OCI-LY7 (cell line): ENCODE results near the gene TFCP2. TPM values are rescaled to one million over a fixed set of nuclear protein-coding genes. Genes with fewer than 3 reads are reported as not detected.

Source experiments
- BruUV-seq: library from RNA; stranded (reverse); fragments of 400-500 nt; replicated peaks from 2 replicates; lab custom pipeline; 2021; lab: Mats Ljungman, UMichigan
- CTCF ChIA-PET: fragments of 300-600 bp; sonication (Branson Sonifier 250); formaldehyde crosslinking; loops from one replicate; lab custom pipeline; 2022; ENCODE audit warnings: antibody characterized with exemption; ENCODE audit not compliant: unreplicated experiment; lab: Charles Lee
- POLR2A ChIA-PET: fragments of 300-600 bp; sonication (Branson Sonifier 250); formaldehyde crosslinking; loops from one replicate; lab custom pipeline; 2022; ENCODE audit warnings: antibody characterized with exemption; lab: Charles Lee
- DNase-seq: peaks from one replicate; pipeline ENCODE4 v3.0.0-alpha.2; 2015; ENCODE audit warnings: low spot score
- H2AFZ ChIP-seq: fragments of 200-600 bp; sonication (generic), shearing (Covaris generic); 2 replicates; pipeline ENCODE4 v1.6.1; 2014; ENCODE audit warnings: mild to moderate bottlenecking, antibody characterized with exemption, low read length, moderate library complexity
- H3K27ac ChIP-seq: fragments of 200-600 bp; sonication (generic); 2 replicates; pipeline ENCODE4 v1.5.1; 2014; ENCODE audit warnings: mixed run types, low read depth, mild to moderate bottlenecking, moderate library complexity, low read length, inconsistent platforms; ENCODE audit not compliant: poor library complexity, severe bottlenecking
- H3K36me3 ChIP-seq: fragments of 200-600 bp; sonication (generic); 2 replicates; pipeline ENCODE4 v1.6.1; 2014; ENCODE audit warnings: mild to moderate bottlenecking, antibody characterized with exemption, low read length, moderate library complexity, mixed read lengths; ENCODE audit not compliant: insufficient read depth
- H3K4me1 ChIP-seq: fragments of 200-600 bp; sonication (generic); 2 replicates; pipeline ENCODE4 v1.5.1; 2014; ENCODE audit warnings: mild to moderate bottlenecking, low read length; ENCODE audit not compliant: insufficient read depth, poor library complexity, severe bottlenecking
- H3K4me2 ChIP-seq: fragments of 200-600 bp; sonication (generic); 2 replicates; pipeline ENCODE4 v1.6.1; 2014; ENCODE audit warnings: mild to moderate bottlenecking, low read length
- H3K4me3 ChIP-seq: fragments of 200-600 bp; sonication (generic); 2 replicates; pipeline ENCODE4 v1.5.1; 2014; ENCODE audit warnings: mild to moderate bottlenecking, low read depth, low read length; ENCODE audit not compliant: poor library complexity, severe bottlenecking
- H3K79me2 ChIP-seq: fragments of 200-600 bp; sonication (generic); 2 replicates; pipeline ENCODE4 v1.6.1; 2016; ENCODE audit warnings: low read depth, mild to moderate bottlenecking, low read length, moderate library complexity, mixed read lengths; ENCODE audit not compliant: insufficient read depth
- H3K9me2 ChIP-seq: fragments of 200-600 bp; sonication (generic); 2 replicates; pipeline ENCODE4 v1.6.1; 2016; ENCODE audit warnings: mild to moderate bottlenecking, low read length, mixed read lengths; ENCODE audit not compliant: insufficient read depth
- H3K9me3 ChIP-seq: fragments of 200-600 bp; sonication (generic); 2 replicates; pipeline ENCODE4 v1.6.1; 2014; ENCODE audit warnings: mild to moderate bottlenecking, mixed run types, low read length, mixed read lengths
- H4K20me1 ChIP-seq: fragments of 200-600 bp; sonication (generic); 2 replicates; pipeline ENCODE4 v1.6.1; 2014; ENCODE audit warnings: mild to moderate bottlenecking, antibody characterized with exemption, low read length, moderate library complexity, mixed read lengths; ENCODE audit not compliant: insufficient read depth
- CTCF ChIP-seq: fragments of 200-600 bp; sonication (generic); conservative IDR thresholded peaks from 2 replicates; pipeline ENCODE4 v1.5.1; 2014; ENCODE audit warnings: mild to moderate bottlenecking, antibody characterized with exemption, low read length, moderate library complexity, mixed read lengths
- EZH2phosphoT487 ChIP-seq: fragments of 200-600 bp; sonication (generic); IDR thresholded peaks from 2 replicates; pipeline ENCODE4 v1.6.1; 2018; ENCODE audit warnings: low read depth, borderline replicate concordance, mild to moderate bottlenecking, mixed run types, antibody characterized with exemption, low read length, moderate library complexity, mixed read lengths
- intact Hi-C: fragments of 100-400 bp; cut with micrococcal nuclease; formaldehyde crosslinking; loops from one replicate; pipeline ENCODE4 v1.10.0; 2022; ENCODE audit not compliant: unreplicated experiment
- total RNA-seq, 2 experiments: library from RNA; depleted of rRNA in 1 of 2; stranded (reverse); fragments of >200 nt in 1 of 2; shearing (Covaris generic) in 1 of 2; gene quantifications; 2 replicates each; pipeline ENCODE4 v1.2.3, GENCODE V29; 2014 to 2022

The TFCP2 gene
- total RNA-seq, 2 experiments from 2014 or later: 7.2 to 11.5 TPM

GRCh38 chr12:51197736-51198567 lies 25.0 kb upstream of the TFCP2 start:
- no peak overlapping the region for H3K27ac ChIP-seq
- ChIA-PET CTCF (no interaction called here), POLR2A (no interaction called here)
- H2AFZ ChIP-seq: no peak overlapping the region
- TF ChIP-seq CTCF (no peak), EZH2phosphoT487 (no peak)
- no peaks in the 10 kb centered on the region for H3K4me1 ChIP-seq
- BruUV-seq: no TSS peak
- intact Hi-C loops: no loop called here
- H3K79me2 ChIP-seq: no peaks in the 10 kb centered on the region
- H3K36me3 ChIP-seq: no peaks in the 10 kb centered on the region
- DNase-seq: no peak
- no peaks in the 10 kb centered on the region for H4K20me1 ChIP-seq
- H3K4me3 ChIP-seq: no peak overlapping the region
- H3K9me2 ChIP-seq: no peaks in the 10 kb centered on the region
- no peaks in the 10 kb centered on the region for H3K9me3 ChIP-seq
- no peak overlapping the region for H3K4me2 ChIP-seq

DNA sequence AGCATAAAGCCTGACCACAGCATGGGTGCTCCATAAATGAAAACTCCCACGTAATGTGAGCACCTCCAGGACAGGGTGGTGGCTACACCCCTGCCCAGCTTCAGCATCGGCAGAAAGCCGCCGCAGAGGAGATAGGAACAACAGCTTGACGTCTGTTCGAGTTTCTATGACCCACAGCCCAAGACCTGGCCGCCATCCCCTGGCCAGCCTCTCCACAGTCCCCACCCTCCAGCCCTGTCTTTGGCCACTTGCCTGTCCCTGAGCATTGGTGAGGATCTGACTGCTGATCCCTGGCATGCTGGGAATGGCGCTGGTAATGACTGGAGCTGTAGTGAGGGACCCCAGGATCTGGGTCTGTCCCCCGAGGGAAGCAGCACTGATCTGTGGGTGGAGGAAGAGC lies 23.6 kb upstream of the TFCP2 start:
- H3K79me2 ChIP-seq: no peaks in the 10 kb centered on the region
- no peaks in the 10 kb centered on the region for H3K9me2 ChIP-seq
- no peaks in the 10 kb centered on the region for H3K9me3 ChIP-seq
- DNase-seq: no peak
- no peak overlapping the region for H3K4me2 ChIP-seq
- ChIA-PET CTCF (no interaction called here), POLR2A (no interaction called here)
- intact Hi-C loops: no loop called here
- no peak overlapping the region for H3K27ac ChIP-seq
- no peaks in the 10 kb centered on the region for H3K4me1 ChIP-seq
- TF ChIP-seq CTCF (no peak), EZH2phosphoT487 (no peak)
- H4K20me1 ChIP-seq: no peaks in the 10 kb centered on the region
- no peak overlapping the region for H2AFZ ChIP-seq
- no peak overlapping the region for H3K4me3 ChIP-seq
- H3K36me3 ChIP-seq: no peaks in the 10 kb centered on the region
- no TSS peak for BruUV-seq

- intact Hi-C loops: no loop called here
- Histone ChIP-seq H3K36me3 (no peaks in the 10 kb centered on the region), H3K27ac (no peak overlapping the region), H3K9me2 (no peaks in the 10 kb centered on the region), H3K4me2 (no peak overlapping the region), H3K4me3 (no peak overlapping the region), H2AFZ (no peak overlapping the region), H3K4me1 (no peaks in the 10 kb centered on the region), H4K20me1 (no peaks in the 10 kb centered on the region), H3K9me3 (no peaks in the 10 kb centered on the region), H3K79me2 (no peaks in the 10 kb centered on the region)
- no TSS peak for BruUV-seq
- TF ChIP-seq EZH2phosphoT487: no peak
- no peak for TF ChIP-seq CTCF
- POLR2A ChIA-PET: interaction anchor here (0.6 kb wide), 1 partner anchor 70 kb away, joined by 4 read pairs; no protein-coding TSS in a partner anchor
- no peak for DNase-seq
- CTCF ChIA-PET: no interaction called here
Observed at GRCh38 chr12:51195841-51196240, 22.9 kb upstream of the TFCP2 start.
